Left lobe of liver (tissue), 2 donors: ENCODE data around the gene SRXN1. TPM values are rescaled to one million over a fixed set of nuclear protein-coding genes. Genes with fewer than 3 reads are reported as not detected.

Experiments
- ATAC-seq: fragments of 200-7000 bp; cut with Tn5 transposase; one replicate; pipeline ENCODE4 v1.9.1; 2020; ENCODE audit warnings: mild to moderate bottlenecking, moderate library complexity
- DNase-seq: peaks from one replicate; pipeline ENCODE4 v3.0.0-alpha.2; 2020; ENCODE audit warnings: low spot score
- total RNA-seq: library from RNA; stranded (reverse); gene quantifications from one replicate; pipeline ENCODE4 v1.2.1, GENCODE V29; 2021
- donor health status: DM: no; HTN: no; CAD: no; lungs with moderate emphysema.
- donor health status: DM: no; HTN: yes; CAD: no.

Gene SRXN1
- total RNA-seq, 1 donor from 2014 or later: 15.7 TPM

GRCh38 chr20:675453-676314 lies 22.7 kb upstream of the SRXN1 start, which contains the start of gene SCRT2:
TSS of gene SCRT2 (minus strand) at chr20:675802. CDS start at chr20:675601, 201 bp downstream.
- peak; percentile 84 for DNase-seq
- ATAC-seq: peak; percentile 99

- ATAC-seq (no peak), DNase-seq (no peak)
Measured at GRCh38 chr20:675033-675452, 22.0 kb upstream of the SRXN1 start.

GRCh38 chr20:673603-674001 lies 20.6 kb upstream of the SRXN1 start:
- ATAC-seq: no peak
- no peak for DNase-seq

- ATAC-seq (no peak), DNase-seq (no peak)
Measured at GRCh38 chr20:672963-673602, 20.1 kb upstream of the SRXN1 start.

GRCh38 chr20:671252-672030 lies 18.4 kb upstream of the SRXN1 start:
- no peak for ATAC-seq
- DNase-seq: no peak

- DNase-seq (no peak), ATAC-seq (no peak)
Measured at GRCh38 chr20:669573-669972, 16.6 kb upstream of the SRXN1 start.

- DNase-seq (no peak), ATAC-seq (no peak)
Measured at GRCh38 chr20:668638-669037, 15.6 kb upstream of the SRXN1 start.

- no peak for ATAC-seq
- no peak for DNase-seq
Measured at GRCh38 chr20:668050-668449, 15.1 kb upstream of the SRXN1 start.

GRCh38 chr20:667351-668034 lies 14.5 kb upstream of the SRXN1 start:
- peak; percentile 80 for ATAC-seq
- peak; percentile 60 for DNase-seq

- DNase-seq: no peak
Measured at GRCh38 chr20:666877-667276, 13.9 kb upstream of the SRXN1 start.

GRCh38 chr20:665276-665675 lies 12.3 kb upstream of the SRXN1 start:
- DNase-seq (no peak), ATAC-seq (no peak)

More at GRCh38 chr20:666877-667276, 13.9 kb upstream of the SRXN1 start:
- no peak for ATAC-seq

- ATAC-seq: no peak
- DNase-seq: no peak
Measured at GRCh38 chr20:664576-664975, 11.6 kb upstream of the SRXN1 start.

GRCh38 chr20:664151-664550 lies 11.2 kb upstream of the SRXN1 start:
- DNase-seq (no peak), ATAC-seq (no peak)

GRCh38 chr20:663315-664090 lies 10.5 kb upstream of the SRXN1 start:
- no peak for ATAC-seq
- DNase-seq: no peak

- ATAC-seq (no peak), DNase-seq (no peak)
Measured at GRCh38 chr20:662277-663192, 9.5 kb upstream of the SRXN1 start.

- ATAC-seq: no peak
- DNase-seq: no peak
Measured at GRCh38 chr20:661474-662270, 8.7 kb upstream of the SRXN1 start.

GRCh38 chr20:658731-659291 lies 5.8 kb upstream of the SRXN1 start:
- ATAC-seq: no peak
- no peak for DNase-seq

GRCh38 chr20:658202-658601 lies 5.2 kb upstream of the SRXN1 start:
- no peak for DNase-seq
- no peak for ATAC-seq
